ENCODE data around the gene RINT1. TPM values are rescaled to one million over a fixed set of nuclear protein-coding genes. Genes with fewer than 3 reads are reported as not detected.
"Not testable (repeated sequence)": the region's sequence is repeated elsewhere in the genome, so short reads cannot be mapped to it uniquely, and the experiment has no call there.

Gene RINT1
- total RNA-seq, 1 donor from 2014 or later: 28.5 TPM

GRCh38 chr7:105519353-105519752 lies 12.6 kb upstream of the RINT1 start:
- peaks cover 9% of the 10 kb centered on the region for H3K4me1 Mint-ChIP-seq

GRCh38 chr7:105520620-105521019 lies 11.4 kb upstream of the RINT1 start:
- peak overlapping the region; percentile 33 for H3K4me3 Mint-ChIP-seq
- H3K4me1 Mint-ChIP-seq; H3K36me3 Mint-ChIP-seq; H3K27ac Mint-ChIP-seq; H3K9me3 Mint-ChIP-seq; H3K27me3 Mint-ChIP-seq (ENCODE audit: low read depth); DNase-seq (ENCODE audit: low spot score in 2 of 2, unreplicated experiment in 2 of 2): not testable (repeated sequence)

More at GRCh38 chr7:105519353-105519752, 12.6 kb upstream of the RINT1 start:
- Mint-ChIP-seq H3K4me3 (peak overlapping the region; percentile 38), H3K27ac (no peak overlapping the region), H3K36me3 (peaks cover 5% of the 10 kb centered on the region), H3K27me3 (ENCODE audit: low read depth) (no peaks in the 10 kb centered on the region), H3K9me3 (no peaks in the 10 kb centered on the region)
- TF ChIP-seq CTCF (IDR thresholded peaks at IDR 0.05; ENCODE audit: unreplicated experiment): no peak
- DNase-seq (ENCODE audit: low spot score in 2 of 2, unreplicated experiment in 2 of 2): no peak

- no peak for TF ChIP-seq CTCF (IDR thresholded peaks at IDR 0.05; ENCODE audit: unreplicated experiment)
- H3K9me3 Mint-ChIP-seq: peaks cover 3% of the 10 kb centered on the region
- H3K4me1 Mint-ChIP-seq: peaks cover 9% of the 10 kb centered on the region
- H3K27ac Mint-ChIP-seq: peak overlapping the region; percentile 97
- H3K4me3 Mint-ChIP-seq: peak overlapping the region; percentile 98
- H3K36me3 Mint-ChIP-seq: no peaks in the 10 kb centered on the region
- peak; percentile 33 to 61 for DNase-seq (ENCODE audit: low spot score in 2 of 2, unreplicated experiment in 2 of 2)
- no peaks in the 10 kb centered on the region for H3K27me3 Mint-ChIP-seq (ENCODE audit: low read depth)
Measured at GRCh38 chr7:105521027-105521716, 10.8 kb upstream of the RINT1 start.

GRCh38 chr7:105521717-105522463 lies 10.1 kb upstream of the RINT1 start, which contains the start of gene PUS7:
Gene PUS7, minus strand, starts transcription at chr7:105522271. Its CDS starts 13,759 bp downstream, at chr7:105508512.
- Mint-ChIP-seq H3K27me3 (ENCODE audit: low read depth) (no peaks in the 10 kb centered on the region), H3K27ac (peak within 1 kb of the TSS; percentile 97), H3K4me1 (peaks cover 9% of the 10 kb centered on the region), H3K36me3 (no peaks in the 10 kb centered on the region), H3K4me3 (peak within 1 kb of the TSS; percentile 98), H3K9me3 (peaks cover 3% of the 10 kb centered on the region)
- peak; percentile 77 to 84 for DNase-seq (ENCODE audit: low spot score in 2 of 2, unreplicated experiment in 2 of 2)
- no peak for TF ChIP-seq CTCF (IDR thresholded peaks at IDR 0.05; ENCODE audit: unreplicated experiment)

- not testable (repeated sequence) for DNase-seq (ENCODE audit: low spot score in 2 of 2, unreplicated experiment in 2 of 2); H3K27ac Mint-ChIP-seq; H3K4me1 Mint-ChIP-seq; H3K4me3 Mint-ChIP-seq; H3K36me3 Mint-ChIP-seq; H3K27me3 Mint-ChIP-seq (ENCODE audit: low read depth); H3K9me3 Mint-ChIP-seq
Measured at GRCh38 chr7:105524423-105524822, 7.6 kb upstream of the RINT1 start.

GRCh38 chr7:105524840-105525239 lies 7.2 kb upstream of the RINT1 start:
- H3K4me3 Mint-ChIP-seq: no peak overlapping the region
- H3K36me3 Mint-ChIP-seq: no peaks in the 10 kb centered on the region
- H3K4me1 Mint-ChIP-seq: peaks cover 9% of the 10 kb centered on the region
- no peak for DNase-seq (ENCODE audit: low spot score in 2 of 2, unreplicated experiment in 2 of 2)
- H3K27ac Mint-ChIP-seq: no peak overlapping the region
- no peaks in the 10 kb centered on the region for H3K27me3 Mint-ChIP-seq (ENCODE audit: low read depth)
- TF ChIP-seq CTCF (IDR thresholded peaks at IDR 0.05; ENCODE audit: unreplicated experiment): no peak
- peaks cover 3% of the 10 kb centered on the region for H3K9me3 Mint-ChIP-seq

GRCh38 chr7:105527737-105528136 lies 4.3 kb upstream of the RINT1 start:
- not testable (repeated sequence) for H3K36me3 Mint-ChIP-seq; H3K9me3 Mint-ChIP-seq; H3K4me3 Mint-ChIP-seq; DNase-seq (ENCODE audit: low spot score in 2 of 2, unreplicated experiment in 2 of 2); H3K27me3 Mint-ChIP-seq (ENCODE audit: low read depth); H3K27ac Mint-ChIP-seq; H3K4me1 Mint-ChIP-seq
